Spleen (tissue), 11 donors: ENCODE data around the gene TAS1R3. TPM values are rescaled to one million over a fixed set of nuclear protein-coding genes. Genes with fewer than 3 reads are reported as not detected.
A peak's percentile ranks its signal among the peaks of the same experiment; 100 is the strongest.

Source experiments
- DNase-seq: peaks from one replicate; pipeline ENCODE4 v3.0.0-alpha.2; 2020
- H3K27ac ChIP-seq, 8 donors: fragments of 200-600 bp; sonication (generic) in 7 of 8; 1 replicate in 4 of 8; 2 replicates in 4 of 8; pipeline versions ENCODE4 v1.5.0 to v1.8.0; 2016 to 2021; ENCODE audit warnings: inconsistent platforms in 4 of 8, mild to moderate bottlenecking in 4 of 8, moderate library complexity in 1 of 8
- H3K27me3 ChIP-seq, 7 donors: fragments of 200-600 bp; sonication (generic) in 6 of 7; replicated peaks in 1 of 7; 1 replicate in 4 of 7; 2 replicates in 3 of 7; pipeline versions ENCODE4 v1.5.0 to v1.8.0; 2016 to 2021; ENCODE audit warnings: inconsistent platforms in 3 of 7, mild to moderate bottlenecking in 1 of 7
- H3K36me3 ChIP-seq, 6 donors: fragments of 200-600 bp; sonication (generic) in 5 of 6; 1 replicate in 4 of 6; 2 replicates in 2 of 6; pipeline versions ENCODE4 v1.5.0 to v1.8.0; 2016 to 2021; ENCODE audit warnings: inconsistent platforms in 2 of 6
- H3K4me1 ChIP-seq, 6 donors: fragments of 200-600 bp; sonication (generic) in 5 of 6; 1 replicate in 3 of 6; 2 replicates in 3 of 6; pipeline versions ENCODE4 v1.5.0 to v1.8.0; 2016 to 2021; ENCODE audit warnings: inconsistent platforms in 3 of 6
- H3K4me3 ChIP-seq, 8 donors: fragments of 200-600 bp; sonication (generic) in 7 of 8; 1 replicate in 4 of 8; 2 replicates in 4 of 8; pipeline versions ENCODE4 v1.5.0 to v1.8.0; 2016 to 2021; ENCODE audit warnings: inconsistent platforms in 4 of 8, mild to moderate bottlenecking in 4 of 8, moderate library complexity in 2 of 8
- H3K9me3 ChIP-seq, 8 donors: fragments of 200-600 bp; sonication (generic) in 7 of 8; 1 replicate in 4 of 8; 2 replicates in 4 of 8; pipeline versions ENCODE4 v1.5.0 to v1.8.0; 2016 to 2021; ENCODE audit warnings: inconsistent platforms in 4 of 8
- POLR2A ChIP-seq, 3 donors: fragments of 450-650 bp; IDR thresholded peaks; one replicate each; pipeline ENCODE4 v1.5.1; 2017; ENCODE audit warnings: antibody characterized with exemption in 3 of 3, mild to moderate bottlenecking in 1 of 3
- POLR2AphosphoS5 ChIP-seq, 3 donors: sonication (generic); formaldehyde crosslinking; IDR thresholded peaks; one replicate each; pipeline ENCODE4 v1.5.1; 2017; ENCODE audit warnings: antibody characterized with exemption in 3 of 3
- WGBS, 5 donors: extraction: QIAGEN DNeasy Blood & Tissue Kit in 3 of 5; methylation state at CpG; one replicate each; pipeline versions ENCODE4 v1.1.5 to v1.1.7; 2013 to 2018; 5-methylcytosine and 5-hydroxymethylcytosine counted together
- intact Hi-C: fragments of 100-400 bp; cut with DNase I; formaldehyde crosslinking; loops from one replicate; pipeline ENCODE4 v1.15.0; 2023; ENCODE audit warnings: low total_unique reads
- polyA plus RNA-seq, 3 donors: library from polyadenylated mRNA; stranded (reverse); fragments of 200-250 nt; gene quantifications; one replicate each; pipeline ENCODE4 v1.2.1, GENCODE V29; 2013
- total RNA-seq, 7 donors: library from RNA; depleted of rRNA in 3 of 7; stranded (reverse); fragments of >200 nt in 3 of 7; fragmentation: NEBNext Ultra II Directional in 4 of 7; extraction: Animal tissue kit (Norgen Biotek cat#: 25700) in 4 of 7; gene quantifications; one replicate each; pipeline versions ENCODE4 v1.1.0 to v1.2.1, GENCODE V29; 2016 to 2021
- TF ChIP-seq, protein P1 (sequence below), 11 experiments: fragments of 200-600 bp in 7 of 11; fragments of 450-650 bp in 4 of 11; sonication (generic) in 4 of 11; IDR thresholded peaks in 8 of 11; conservative IDR thresholded peaks in 3 of 11; 1 replicate in 7 of 11; 2 replicates in 4 of 11; pipeline versions ENCODE4 v1.4.0 to v1.8.0; 2016 to 2021; ENCODE audit warnings: antibody characterized with exemption in 11 of 11, inconsistent platforms in 4 of 11, mild to moderate bottlenecking in 1 of 11
- donor health status: healthy with polysubstance abuse.
- donor health status: DM: no; HTN: no; CAD: no; lungs with moderate emphysema.
- donor health status: DM: no; HTN: no; CAD: no.
- donor health status: Bipolar disorder and iron deficiency.
- donor health status: healthy.
- donor health status: DM: no; HTN: no; CAD: no.
- donor health status: DM: yes; HTN: yes; CAD: no.

Gene TAS1R3
- total and polyA plus RNA-seq, 10 donors: 0.23 to 5.9 (median 2.2) TPM

DNA sequence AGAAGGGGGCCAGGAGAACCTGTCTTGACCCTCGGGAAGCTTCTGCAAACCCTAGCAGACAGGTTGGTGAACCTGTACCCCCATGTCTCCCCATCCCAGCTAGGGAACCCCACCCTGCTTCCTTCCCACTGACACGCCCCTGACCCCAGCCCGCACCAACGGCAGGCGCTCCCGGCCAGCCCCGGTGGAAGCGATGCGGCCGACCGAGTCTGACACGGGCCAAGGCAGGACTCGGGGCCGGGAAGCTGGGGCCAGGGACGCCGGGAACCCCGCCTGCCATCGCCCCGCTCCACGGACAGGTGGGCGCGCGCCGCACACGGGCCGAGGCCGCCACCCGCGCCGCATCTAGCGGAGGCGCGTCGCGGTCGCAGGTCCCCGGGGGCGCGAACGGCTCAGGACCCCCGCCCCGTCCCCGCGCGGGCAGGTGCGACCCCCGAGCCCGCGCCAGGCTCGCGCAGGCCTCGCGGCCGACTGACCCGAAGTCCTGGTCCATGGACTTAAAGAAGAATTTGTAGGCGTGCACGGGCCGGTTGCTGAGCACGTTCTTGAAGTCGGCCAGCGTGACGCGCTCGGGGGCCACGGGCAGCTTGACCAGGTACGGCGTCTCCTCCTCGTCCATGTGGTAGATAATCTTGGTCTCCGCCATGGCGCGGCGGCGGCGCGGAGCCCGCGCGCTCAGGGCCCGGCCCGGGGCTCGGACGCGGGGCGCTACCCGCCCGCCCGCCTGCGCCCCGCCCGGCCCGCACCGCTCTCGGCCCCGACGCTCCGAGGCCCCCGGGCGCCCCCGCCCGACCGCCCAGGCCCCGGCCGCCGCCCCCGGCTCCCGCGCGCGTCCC is 17.6 kb downstream of the TAS1R3 start:
- peak; percentile 90 for DNase-seq

DNA sequence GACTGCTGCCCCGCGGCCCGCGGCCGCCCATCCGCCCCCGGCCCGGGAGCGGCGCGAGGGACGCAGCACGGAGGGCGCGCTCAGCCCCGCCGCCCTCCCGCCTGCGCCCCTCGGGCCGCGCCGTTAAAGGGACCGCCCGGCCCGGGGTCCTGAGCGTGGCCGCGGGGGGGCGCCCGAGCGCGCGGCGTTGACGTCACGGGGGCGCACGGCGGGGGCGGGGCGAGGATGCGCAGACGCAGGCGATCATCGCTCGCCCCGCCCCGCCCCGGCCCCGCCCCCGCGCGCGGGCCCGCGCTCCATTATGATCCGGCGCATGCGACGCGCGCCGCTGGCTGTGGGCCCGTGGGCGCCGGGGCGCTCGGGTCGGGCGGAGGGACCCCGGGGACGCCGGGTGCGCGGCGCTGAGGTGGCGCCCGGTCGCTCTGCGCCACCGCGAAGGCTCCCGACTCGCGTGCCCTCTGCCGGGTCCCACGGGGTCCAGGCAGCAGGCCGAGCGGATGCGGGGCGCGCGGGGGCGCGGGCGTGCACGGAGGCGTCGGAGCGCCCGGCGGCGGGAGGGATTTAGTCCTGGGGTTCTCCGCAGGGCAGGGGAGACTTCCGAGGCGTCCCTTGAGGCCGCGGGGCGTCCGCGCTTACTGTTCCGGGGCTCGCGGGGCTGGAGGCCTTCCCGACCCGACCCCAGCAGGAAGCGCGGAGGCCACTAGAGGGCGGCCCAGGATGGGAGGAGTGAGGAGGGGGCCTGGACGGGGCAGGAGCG is 18.4 kb downstream of the TAS1R3 start, which contains the start of gene DVL1:
Gene DVL1 (minus strand): TSS at position 163 of the 757 bp plus-strand sequence. CDS start 353 bp downstream, outside the sequence.
- WGBS, 5 donors: 0 to 1% (median 0%) methylated on average over 10 to 122 of the region's 122 CpGs
- peaks cover 19 to 74% (median 62%) of the 10 kb centered on the region in 6 donors for H3K4me1 ChIP-seq
- peaks cover 0 to 18% (median 0%) of the 10 kb centered on the region in 6 donors for H3K36me3 ChIP-seq
- no peaks in the 10 kb centered on the region for H3K9me3 ChIP-seq
- H3K27me3 ChIP-seq: peaks cover 4 to 32% (median 21%) of the 10 kb centered on the region in 7 donors
- H3K27ac ChIP-seq: peak within 1 kb of the TSS; percentile 72 to 93 (median 88)
- peak within 1 kb of the TSS; percentile 59 to 91 (median 68) for H3K4me3 ChIP-seq
- intact Hi-C loops: no loop called here
- TF ChIP-seq POLR2AphosphoS5 (IDR thresholded peaks at IDR 0.05): peak in 2 of 3 donors; percentile 64 to 71
- TF ChIP-seq, protein P1, sequence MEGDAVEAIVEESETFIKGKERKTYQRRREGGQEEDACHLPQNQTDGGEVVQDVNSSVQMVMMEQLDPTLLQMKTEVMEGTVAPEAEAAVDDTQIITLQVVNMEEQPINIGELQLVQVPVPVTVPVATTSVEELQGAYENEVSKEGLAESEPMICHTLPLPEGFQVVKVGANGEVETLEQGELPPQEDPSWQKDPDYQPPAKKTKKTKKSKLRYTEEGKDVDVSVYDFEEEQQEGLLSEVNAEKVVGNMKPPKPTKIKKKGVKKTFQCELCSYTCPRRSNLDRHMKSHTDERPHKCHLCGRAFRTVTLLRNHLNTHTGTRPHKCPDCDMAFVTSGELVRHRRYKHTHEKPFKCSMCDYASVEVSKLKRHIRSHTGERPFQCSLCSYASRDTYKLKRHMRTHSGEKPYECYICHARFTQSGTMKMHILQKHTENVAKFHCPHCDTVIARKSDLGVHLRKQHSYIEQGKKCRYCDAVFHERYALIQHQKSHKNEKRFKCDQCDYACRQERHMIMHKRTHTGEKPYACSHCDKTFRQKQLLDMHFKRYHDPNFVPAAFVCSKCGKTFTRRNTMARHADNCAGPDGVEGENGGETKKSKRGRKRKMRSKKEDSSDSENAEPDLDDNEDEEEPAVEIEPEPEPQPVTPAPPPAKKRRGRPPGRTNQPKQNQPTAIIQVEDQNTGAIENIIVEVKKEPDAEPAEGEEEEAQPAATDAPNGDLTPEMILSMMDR (IDR thresholded peaks at IDR 0.05 in 8 of 11, conservative IDR thresholded peaks at IDR 0.05 in 3 of 11): peak in 9 of 11 experiments; percentile 25 to 64 (median 51)
- no peak for TF ChIP-seq POLR2A (IDR thresholded peaks at IDR 0.05)
- peak; percentile 95 for DNase-seq

More for the DNA sequence above, 17.6 kb downstream of the TAS1R3 start:
- H3K27me3 ChIP-seq: peaks cover 4 to 24% (median 13%) of the 10 kb centered on the region in 7 donors
- H3K9me3 ChIP-seq: no peaks in the 10 kb centered on the region
- intact Hi-C loops: no loop called here
- TF ChIP-seq POLR2A (IDR thresholded peaks at IDR 0.05) (no peak), POLR2AphosphoS5 (IDR thresholded peaks at IDR 0.05) (peak in 2 of 3 donors; percentile 47 to 67)
- H3K36me3 ChIP-seq: peaks cover 0 to 10% (median 0%) of the 10 kb centered on the region in 6 donors
- peaks cover 19 to 69% (median 54%) of the 10 kb centered on the region in 6 donors for H3K4me1 ChIP-seq
- peak overlapping the region; percentile 2 to 93 (median 74) for H3K27ac ChIP-seq
- peak overlapping the region; percentile 58 to 91 (median 68) for H3K4me3 ChIP-seq
- 0 to 1% (median 1%) methylated on average over 21 to 109 of the region's 109 CpGs for WGBS, 5 donors

DNA sequence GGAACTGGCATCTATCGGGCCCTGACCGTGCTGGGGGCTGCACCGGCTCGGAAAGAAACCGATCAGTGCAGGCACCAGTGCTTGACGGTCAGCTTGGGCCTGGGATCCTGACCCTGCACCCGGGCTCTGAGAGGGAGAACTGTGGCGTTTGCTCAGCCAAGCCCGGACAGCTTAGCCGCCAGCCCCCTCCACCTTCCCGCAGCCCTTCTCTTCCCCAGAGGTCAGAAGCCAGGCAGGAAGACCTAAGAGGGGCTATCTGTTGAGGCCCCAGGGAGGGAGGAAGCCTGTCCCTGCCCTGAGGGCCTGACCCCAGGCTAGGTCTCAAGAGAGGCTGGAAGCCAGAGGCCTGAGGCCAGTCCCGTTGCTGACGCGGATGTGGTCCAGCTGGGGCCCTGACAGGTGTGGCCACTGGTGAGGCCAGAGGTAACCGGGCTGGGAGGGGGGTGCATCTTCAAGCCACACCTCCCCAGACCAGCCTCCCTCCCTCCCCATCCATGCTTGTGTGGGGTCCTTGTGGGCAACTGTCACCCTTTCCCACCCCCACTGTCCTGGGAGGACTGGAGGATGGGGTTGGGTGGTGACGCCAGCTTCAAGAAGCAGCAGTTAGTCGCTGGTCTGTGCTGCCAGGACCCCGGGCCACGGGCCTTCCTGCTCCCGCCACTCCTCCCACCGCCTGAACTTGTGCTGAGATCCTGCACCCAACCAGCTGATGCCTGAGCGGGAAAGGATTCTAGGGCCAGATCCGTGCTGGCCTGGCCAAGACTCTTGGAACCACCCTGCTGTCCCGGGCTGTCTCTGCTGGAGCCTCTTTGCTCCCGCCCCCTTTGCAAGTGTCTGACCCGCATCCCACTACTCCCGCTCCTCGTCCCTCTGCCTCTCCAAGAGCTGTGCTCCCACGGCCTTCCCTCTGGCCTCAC is 20.7 kb downstream of the TAS1R3 start:
- no peaks in the 10 kb centered on the region for H3K9me3 ChIP-seq
- no peak for TF ChIP-seq POLR2A (IDR thresholded peaks at IDR 0.05)
- TF ChIP-seq, protein P1 (IDR thresholded peaks at IDR 0.05 in 8 of 11, conservative IDR thresholded peaks at IDR 0.05 in 3 of 11): no peak
- TF ChIP-seq POLR2AphosphoS5 (IDR thresholded peaks at IDR 0.05): peak in 2 of 3 donors; percentile 37 to 57
- peaks cover 0 to 26% (median 0%) of the 10 kb centered on the region in 6 donors for H3K36me3 ChIP-seq
- WGBS, 5 donors: 71 to 80% (median 74%) methylated on average over 28 to 29 of the region's 29 CpGs
- peaks cover 4 to 55% (median 36%) of the 10 kb centered on the region in 7 donors for H3K27me3 ChIP-seq
- H3K27ac ChIP-seq: peak overlapping the region in 7 of 8 donors; percentile 14 to 57 (median 40)
- H3K4me3 ChIP-seq: peak overlapping the region in 1 of 8 donors; percentile 35
- intact Hi-C loops: no loop called here
- H3K4me1 ChIP-seq: peaks cover 12 to 74% (median 63%) of the 10 kb centered on the region in 6 donors
- DNase-seq: no peak
